ENCODE measurements around the gene EYS. TPM values are rescaled to one million over a fixed set of nuclear protein-coding genes. Genes with fewer than 3 reads are reported as not detected.

EYS gene
- total RNA-seq, 3 donors from 2014 or later, result 0.16 to 0.61 (median 0.60) TPM

DNA sequence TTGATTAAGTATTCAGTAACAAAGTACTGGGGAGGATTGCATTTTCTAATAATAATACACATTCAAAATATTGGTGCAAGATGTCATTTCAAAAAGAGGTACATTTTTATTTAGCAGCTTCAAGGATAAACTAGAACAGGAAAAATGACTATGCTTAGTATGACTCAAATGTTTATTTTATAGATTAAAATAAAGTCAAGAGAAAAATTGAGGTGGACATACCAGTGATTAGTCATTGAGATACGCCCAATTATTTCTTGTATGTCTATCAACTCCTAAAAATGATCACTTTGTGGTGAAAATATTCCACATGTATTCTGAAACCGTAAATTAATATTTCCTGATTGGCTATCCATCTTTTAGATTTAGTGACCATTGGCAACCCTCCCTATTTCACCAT, 1974.7 kb downstream of the EYS start:
- Histone ChIP-seq H3K4me1 (ENCODE audit: low read depth) (no peaks in the 10 kb centered on the region), H3K36me3 (ENCODE audit: low read depth) (no peaks in the 10 kb centered on the region), H3K9me3 (no peaks in the 10 kb centered on the region), H3K4me3 (no peak overlapping the region)
- DNase-seq (no peak), ATAC-seq (no peak)
- intact Hi-C loops (cut with DNase I, micrococcal nuclease), result no loop called here
- TF ChIP-seq, protein P1, sequence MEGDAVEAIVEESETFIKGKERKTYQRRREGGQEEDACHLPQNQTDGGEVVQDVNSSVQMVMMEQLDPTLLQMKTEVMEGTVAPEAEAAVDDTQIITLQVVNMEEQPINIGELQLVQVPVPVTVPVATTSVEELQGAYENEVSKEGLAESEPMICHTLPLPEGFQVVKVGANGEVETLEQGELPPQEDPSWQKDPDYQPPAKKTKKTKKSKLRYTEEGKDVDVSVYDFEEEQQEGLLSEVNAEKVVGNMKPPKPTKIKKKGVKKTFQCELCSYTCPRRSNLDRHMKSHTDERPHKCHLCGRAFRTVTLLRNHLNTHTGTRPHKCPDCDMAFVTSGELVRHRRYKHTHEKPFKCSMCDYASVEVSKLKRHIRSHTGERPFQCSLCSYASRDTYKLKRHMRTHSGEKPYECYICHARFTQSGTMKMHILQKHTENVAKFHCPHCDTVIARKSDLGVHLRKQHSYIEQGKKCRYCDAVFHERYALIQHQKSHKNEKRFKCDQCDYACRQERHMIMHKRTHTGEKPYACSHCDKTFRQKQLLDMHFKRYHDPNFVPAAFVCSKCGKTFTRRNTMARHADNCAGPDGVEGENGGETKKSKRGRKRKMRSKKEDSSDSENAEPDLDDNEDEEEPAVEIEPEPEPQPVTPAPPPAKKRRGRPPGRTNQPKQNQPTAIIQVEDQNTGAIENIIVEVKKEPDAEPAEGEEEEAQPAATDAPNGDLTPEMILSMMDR (IDR thresholded peaks at IDR 0.05), result no peak

GRCh38 chr6:63731930-63732329, 1975.1 kb downstream of the EYS start:
- intact Hi-C loops (cut with DNase I, micrococcal nuclease), result no loop called here
- TF ChIP-seq, protein P1 (IDR thresholded peaks at IDR 0.05), result no peak
- H3K9me3 ChIP-seq, result no peaks in the 10 kb centered on the region
- no peaks in the 10 kb centered on the region for H3K36me3 ChIP-seq (ENCODE audit: low read depth)
- ATAC-seq (no peak), DNase-seq (no peak)
- no peak overlapping the region for H3K4me3 ChIP-seq
- H3K4me1 ChIP-seq (ENCODE audit: low read depth), result no peaks in the 10 kb centered on the region

DNA sequence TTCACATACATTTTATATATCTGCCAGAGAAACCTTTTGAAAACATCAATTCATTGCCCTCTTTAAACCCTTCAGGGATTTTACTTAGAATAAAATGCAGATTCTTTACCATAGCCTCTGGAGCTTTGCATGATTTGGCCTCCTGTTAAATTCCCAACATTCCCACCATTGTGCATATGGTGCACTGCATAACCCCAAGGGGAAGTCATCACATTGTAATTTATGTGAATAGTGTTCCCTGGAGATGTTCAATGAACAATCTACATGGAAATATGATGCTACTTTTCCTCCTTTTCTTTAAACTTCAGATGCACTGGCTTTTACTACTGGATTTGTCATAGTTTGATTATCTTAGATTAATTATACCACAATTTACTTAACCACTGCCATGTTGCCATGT, 1976.7 kb downstream of the EYS start:
- Histone ChIP-seq H3K4me1 (ENCODE audit: low read depth) (peaks cover 1% of the 10 kb centered on the region), H3K36me3 (ENCODE audit: low read depth) (no peaks in the 10 kb centered on the region), H3K9me3 (no peaks in the 10 kb centered on the region), H3K4me3 (no peak overlapping the region)
- TF ChIP-seq, protein P1 (IDR thresholded peaks at IDR 0.05), result no peak
- ATAC-seq (no peak), DNase-seq (no peak)
- intact Hi-C loops (cut with DNase I, micrococcal nuclease), result no loop called here

- Histone ChIP-seq H3K36me3 (ENCODE audit: low read depth) (no peaks in the 10 kb centered on the region), H3K4me1 (ENCODE audit: low read depth) (peaks cover 7% of the 10 kb centered on the region), H3K4me3 (no peak overlapping the region), H3K9me3 (no peaks in the 10 kb centered on the region)
- ATAC-seq (peak; percentile 59), DNase-seq (no peak)
- intact Hi-C loops (cut with DNase I, micrococcal nuclease), result no loop called here
- TF ChIP-seq, protein P1 (IDR thresholded peaks at IDR 0.05), result no peak
Observed at GRCh38 chr6:63724721-63725120, 1982.3 kb downstream of the EYS start.

DNA sequence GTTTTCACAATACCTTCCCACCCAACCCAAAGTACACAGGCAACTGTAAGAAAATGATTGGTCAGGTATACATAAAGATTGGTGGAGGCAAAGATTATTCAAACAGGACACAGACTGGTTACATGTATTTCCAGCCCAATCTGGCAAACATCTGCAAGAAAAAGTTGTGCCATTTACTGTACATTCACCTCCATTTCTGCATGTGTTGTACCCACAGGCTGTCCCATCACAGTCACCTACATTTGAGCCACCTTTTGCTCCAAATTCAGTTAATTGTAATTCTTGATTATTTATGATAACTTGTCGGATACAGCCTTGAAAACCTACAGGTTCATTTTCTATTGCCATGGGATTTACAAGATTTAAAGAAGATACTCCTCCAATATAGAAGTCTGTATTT, 1985.8 kb downstream of the EYS start:
- no peak overlapping the region for H3K4me3 ChIP-seq
- H3K4me1 ChIP-seq (ENCODE audit: low read depth), result peaks cover 7% of the 10 kb centered on the region
- H3K36me3 ChIP-seq (ENCODE audit: low read depth), result no peaks in the 10 kb centered on the region
- TF ChIP-seq, protein P1 (IDR thresholded peaks at IDR 0.05), result no peak
- intact Hi-C loops (cut with DNase I, micrococcal nuclease), result no loop called here
- DNase-seq (no peak), ATAC-seq (no peak)
- no peaks in the 10 kb centered on the region for H3K9me3 ChIP-seq

GRCh38 chr6:63716169-63716568, 1990.9 kb downstream of the EYS start:
- Histone ChIP-seq H3K4me3 (no peak overlapping the region), H3K36me3 (ENCODE audit: low read depth) (no peaks in the 10 kb centered on the region), H3K9me3 (no peaks in the 10 kb centered on the region), H3K4me1 (ENCODE audit: low read depth) (no peaks in the 10 kb centered on the region)
- ATAC-seq, result no peak
- intact Hi-C loops (cut with DNase I, micrococcal nuclease), result no loop called here
- TF ChIP-seq, protein P1 (IDR thresholded peaks at IDR 0.05), result no peak
- DNase-seq, result no peak

All from mucosa of descending colon (tissue), 3 donors.